Upper lobe of left lung (tissue), 4 donors: ENCODE data around the gene NFATC2.

Experiments
- CTCF ChIP-seq, 6 experiments: fragments of 450-650 bp in 4 of 6; fragments of 200-600 bp in 2 of 6; sonication (generic) in 2 of 6; IDR thresholded peaks; one replicate each; pipeline ENCODE4 v1.5.1; 2016 to 2019; ENCODE audit warnings: antibody characterized with exemption in 6 of 6
- EP300 ChIP-seq, 4 donors: sonication (generic); formaldehyde crosslinking; IDR thresholded peaks; one replicate each; pipeline ENCODE4 v1.5.1; 2017; ENCODE audit warnings: antibody characterized with exemption in 4 of 4, control low read depth in 2 of 4
- POLR2A ChIP-seq, 4 donors: fragments of 450-650 bp; IDR thresholded peaks; one replicate each; pipeline ENCODE4 v1.5.1; 2016 to 2017; ENCODE audit warnings: antibody characterized with exemption in 4 of 4, mild to moderate bottlenecking in 2 of 4

- TF ChIP-seq POLR2A (IDR thresholded peaks at IDR 0.05) (no peak), CTCF (IDR thresholded peaks at IDR 0.05) (no peak), EP300 (IDR thresholded peaks at IDR 0.05) (no peak)
These were observed 16.4 kb downstream of the NFATC2 start for GRCh38 chr20:51526106-51526470.
